Chondrocyte (in vitro differentiated cells): ENCODE results near the gene IKZF4. TPM values are rescaled to one million over a fixed set of nuclear protein-coding genes. Genes with fewer than 3 reads are reported as not detected.
A peak's percentile ranks its signal among the peaks of the same experiment; 100 is the strongest.

Experiments
- DNase-seq: peaks from one replicate; pipeline ENCODE4 v3.0.0; 2021; ENCODE audit warnings: mixed read lengths, low spot score
- H3K27ac Mint-ChIP-seq: one replicate; pipeline ENCODE4 v1.8.0; 2021; ENCODE audit warnings: mild to moderate bottlenecking, moderate library complexity, mixed read lengths; ENCODE audit not compliant: unreplicated experiment
- H3K27me3 Mint-ChIP-seq: 2 replicates; pipeline ENCODE4 v1.8.0; 2021; ENCODE audit warnings: low read depth, mixed read lengths
- H3K36me3 Mint-ChIP-seq: 2 replicates; pipeline ENCODE4 v1.8.0; 2021; ENCODE audit warnings: low read depth, mixed read lengths
- H3K4me1 Mint-ChIP-seq: 2 replicates; pipeline ENCODE4 v1.8.0; 2021; ENCODE audit warnings: low read depth, mild to moderate bottlenecking, mixed read lengths
- H3K4me3 Mint-ChIP-seq: one replicate; pipeline ENCODE4 v1.8.0; 2021; ENCODE audit warnings: mild to moderate bottlenecking, moderate library complexity, mixed read lengths; ENCODE audit not compliant: unreplicated experiment
- H3K9me3 Mint-ChIP-seq: 2 replicates; pipeline ENCODE4 v1.8.0; 2021; ENCODE audit warnings: low read depth, mixed read lengths
- total RNA-seq: library from RNA; stranded (reverse); gene quantifications from 3 replicates; pipeline ENCODE4 v1.2.1, GENCODE V29; 2021
- TF ChIP-seq, protein P1 (sequence below): fragments of 200-600 bp; sonication (generic); IDR thresholded peaks from 2 replicates; pipeline ENCODE4 v1.5.0; 2021; ENCODE audit warnings: antibody characterized with exemption, mild to moderate bottlenecking, moderate library complexity

IKZF4 gene
- total RNA-seq, 1 donor from 2014 or later = 6.1 TPM

GRCh38 chr12:56079723-56080555, 59.1 kb downstream of the IKZF4 start, which contains the start of gene ERBB3:
ERBB3 (plus strand) TSS chr12:56080165; CDS start chr12:56080301, 136 bp downstream.
- TF ChIP-seq, protein P1, sequence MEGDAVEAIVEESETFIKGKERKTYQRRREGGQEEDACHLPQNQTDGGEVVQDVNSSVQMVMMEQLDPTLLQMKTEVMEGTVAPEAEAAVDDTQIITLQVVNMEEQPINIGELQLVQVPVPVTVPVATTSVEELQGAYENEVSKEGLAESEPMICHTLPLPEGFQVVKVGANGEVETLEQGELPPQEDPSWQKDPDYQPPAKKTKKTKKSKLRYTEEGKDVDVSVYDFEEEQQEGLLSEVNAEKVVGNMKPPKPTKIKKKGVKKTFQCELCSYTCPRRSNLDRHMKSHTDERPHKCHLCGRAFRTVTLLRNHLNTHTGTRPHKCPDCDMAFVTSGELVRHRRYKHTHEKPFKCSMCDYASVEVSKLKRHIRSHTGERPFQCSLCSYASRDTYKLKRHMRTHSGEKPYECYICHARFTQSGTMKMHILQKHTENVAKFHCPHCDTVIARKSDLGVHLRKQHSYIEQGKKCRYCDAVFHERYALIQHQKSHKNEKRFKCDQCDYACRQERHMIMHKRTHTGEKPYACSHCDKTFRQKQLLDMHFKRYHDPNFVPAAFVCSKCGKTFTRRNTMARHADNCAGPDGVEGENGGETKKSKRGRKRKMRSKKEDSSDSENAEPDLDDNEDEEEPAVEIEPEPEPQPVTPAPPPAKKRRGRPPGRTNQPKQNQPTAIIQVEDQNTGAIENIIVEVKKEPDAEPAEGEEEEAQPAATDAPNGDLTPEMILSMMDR = no peak
- Mint-ChIP-seq H3K27me3 (peaks cover 3% of the 10 kb centered on the region), H3K4me3 (peak within 1 kb of the TSS; percentile 77), H3K4me1 (peaks cover 11% of the 10 kb centered on the region), H3K27ac (peak within 1 kb of the TSS; percentile 70), H3K36me3 (no peaks in the 10 kb centered on the region), H3K9me3 (no peaks in the 10 kb centered on the region)
- DNase-seq = no peak

- TF ChIP-seq, protein P1 = no peak
- peaks cover 11% of the 10 kb centered on the region for H3K4me1 Mint-ChIP-seq
- H3K27ac Mint-ChIP-seq = no peak overlapping the region
- H3K4me3 Mint-ChIP-seq = peak overlapping the region; percentile 33
- no peaks in the 10 kb centered on the region for H3K36me3 Mint-ChIP-seq
- DNase-seq = no peak
- H3K9me3 Mint-ChIP-seq = no peaks in the 10 kb centered on the region
- H3K27me3 Mint-ChIP-seq = peaks cover 3% of the 10 kb centered on the region
Measured at GRCh38 chr12:56080556-56081138, 59.8 kb downstream of the IKZF4 start.

- H3K27me3 Mint-ChIP-seq = peaks cover 3% of the 10 kb centered on the region
- H3K9me3 Mint-ChIP-seq = no peaks in the 10 kb centered on the region
- no peaks in the 10 kb centered on the region for H3K36me3 Mint-ChIP-seq
- H3K4me1 Mint-ChIP-seq = peaks cover 11% of the 10 kb centered on the region
- no peak overlapping the region for H3K27ac Mint-ChIP-seq
- H3K4me3 Mint-ChIP-seq = no peak overlapping the region
- no peak for DNase-seq
- TF ChIP-seq, protein P1 = no peak
Measured at GRCh38 chr12:56081393-56082347, 60.8 kb downstream of the IKZF4 start.

GRCh38 chr12:56082382-56082781, 61.5 kb downstream of the IKZF4 start:
- no peaks in the 10 kb centered on the region for H3K9me3 Mint-ChIP-seq
- H3K27me3 Mint-ChIP-seq = peaks cover 3% of the 10 kb centered on the region
- no peak overlapping the region for H3K27ac Mint-ChIP-seq
- TF ChIP-seq, protein P1 = no peak
- no peaks in the 10 kb centered on the region for H3K36me3 Mint-ChIP-seq
- peaks cover 11% of the 10 kb centered on the region for H3K4me1 Mint-ChIP-seq
- DNase-seq = no peak
- no peak overlapping the region for H3K4me3 Mint-ChIP-seq

DNA sequence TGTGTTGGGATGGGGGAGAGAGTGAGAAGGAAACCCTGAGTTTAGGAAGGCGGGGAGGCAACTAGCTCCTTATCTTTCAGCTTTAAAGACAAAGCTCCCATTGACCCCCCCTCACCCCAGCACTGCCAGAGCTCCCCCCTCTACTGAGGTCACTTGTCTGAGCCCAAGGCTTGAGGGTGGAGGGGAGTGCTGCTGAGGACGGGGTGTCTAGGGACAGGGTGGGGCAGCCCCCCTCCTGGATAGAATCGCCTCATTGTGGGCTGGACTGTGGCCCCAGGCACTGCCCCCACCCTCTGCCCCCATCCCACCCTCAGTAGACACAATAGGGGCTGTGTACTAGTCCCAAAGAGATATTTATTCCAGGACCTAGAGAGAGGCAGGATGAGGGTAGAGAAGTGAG, 62.1 kb downstream of the IKZF4 start:
- no peak overlapping the region for H3K4me3 Mint-ChIP-seq

More for the DNA sequence above, 62.1 kb downstream of the IKZF4 start:
- Mint-ChIP-seq H3K27ac (no peak overlapping the region), H3K36me3 (no peaks in the 10 kb centered on the region), H3K9me3 (no peaks in the 10 kb centered on the region), H3K4me1 (peaks cover 11% of the 10 kb centered on the region), H3K27me3 (peaks cover 3% of the 10 kb centered on the region)
- no peak for DNase-seq
- TF ChIP-seq, protein P1 = no peak
